ENCODE results near the gene OR13C9. TPM values are rescaled to one million over a fixed set of nuclear protein-coding genes. Genes with fewer than 3 reads are reported as not detected.

The OR13C9 gene, protein sequence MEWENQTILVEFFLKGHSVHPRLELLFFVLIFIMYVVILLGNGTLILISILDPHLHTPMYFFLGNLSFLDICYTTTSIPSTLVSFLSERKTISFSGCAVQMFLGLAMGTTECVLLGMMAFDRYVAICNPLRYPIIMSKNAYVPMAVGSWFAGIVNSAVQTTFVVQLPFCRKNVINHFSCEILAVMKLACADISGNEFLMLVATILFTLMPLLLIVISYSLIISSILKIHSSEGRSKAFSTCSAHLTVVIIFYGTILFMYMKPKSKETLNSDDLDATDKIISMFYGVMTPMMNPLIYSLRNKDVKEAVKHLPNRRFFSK
- total RNA-seq (2022; extraction: Qiagen RNA extraction) = not detected in 5 replicates

GRCh38 chr9:104618104-104618503 is at the start of gene OR13C9:
Gene OR13C9 (minus strand): TSS chr9:104618204. CDS start chr9:104618204, 0 bp downstream.

GRCh38 chr9:104605527-104605926 is 12.5 kb downstream of the OR13C9 start, which contains the start of gene OR13C2:
Gene OR13C2 (minus strand): TSS chr9:104605627. CDS start chr9:104605627, 0 bp downstream.

GRCh38 chr9:104599313-104599712 is 18.7 kb downstream of the OR13C9 start, which contains the start of gene OR13C5:
Gene OR13C5 (minus strand): TSS chr9:104599413. CDS start chr9:104599413, 0 bp downstream.

GRCh38 chr9:104568868-104569267 is 49.1 kb downstream of the OR13C9 start, which contains the start of gene OR13C8:
Gene OR13C8 (plus strand): TSS chr9:104569168. CDS start chr9:104569168, 0 bp downstream.

Other genes with a start within 250 kb of the OR13C9 start
- not detected in 5 replicates for gene OR13F1, start 113.9 kb downstream of the OR13C9 start, total RNA-seq (2022; extraction: Qiagen RNA extraction)
- gene OR13C4, start 91.0 kb downstream of the OR13C9 start, total RNA-seq (2022; extraction: Qiagen RNA extraction) = not detected in 5 replicates
- not detected in 5 replicates for gene OR13C3, start 81.3 kb downstream of the OR13C9 start, total RNA-seq (2022; extraction: Qiagen RNA extraction)
- not detected in 5 replicates for gene OR13C8, start 49.0 kb downstream of the OR13C9 start, total RNA-seq (2022; extraction: Qiagen RNA extraction)
- not detected in 5 replicates for gene OR13C5, start 18.8 kb downstream of the OR13C9 start, total RNA-seq (2022; extraction: Qiagen RNA extraction)
- gene OR13C2, start 12.6 kb downstream of the OR13C9 start, total RNA-seq (2022; extraction: Qiagen RNA extraction) = not detected in 5 replicates
- gene OR13D1, start 76.3 kb upstream of the OR13C9 start, total RNA-seq (2022; extraction: Qiagen RNA extraction) = not detected in 5 replicates
- gene NIPSNAP3A, start 129.5 kb upstream of the OR13C9 start, total RNA-seq (2022; extraction: Qiagen RNA extraction) = 11.9 to 14.4 TPM (median 13.8 TPM) in 5 replicates
- gene NIPSNAP3B, start 145.9 kb upstream of the OR13C9 start, total RNA-seq (2022; extraction: Qiagen RNA extraction) = 0.33 to 0.71 TPM (median 0.39 TPM) in 5 replicates